Cardiac septum (tissue), 1 donor: ENCODE results near the gene PRRG2. TPM values are rescaled to one million over a fixed set of nuclear protein-coding genes. Genes with fewer than 3 reads are reported as not detected.

Source experiments
- DNase-seq: peaks from one replicate; pipeline ENCODE4 v3.0.0-alpha.2; 2020; ENCODE audit warnings: low spot score
- intact Hi-C: fragments of 100-400 bp; cut with DNase I; formaldehyde crosslinking; loops from one replicate; pipeline ENCODE4 v1.14.0; 2022
- long read RNA-seq: library from polyadenylated mRNA; unstranded; transcript quantifications from one replicate; pipeline ENCODE4 v2.0.0, GENCODE V29; 2021
- total RNA-seq: library from RNA; stranded (reverse); fragmentation: NEBNext Ultra II Directional; extraction: Animal tissue kit (Norgen Biotek cat#: 25700); gene quantifications from one replicate; pipeline ENCODE4 v1.2.1, GENCODE V29; 2021
- donor health status: DM: no; HTN: no; CAD: no.

Gene PRRG2
- 0.40 TPM for total RNA-seq
- long read RNA-seq, result 0 reads

GRCh38 chr19:49581007-49581508, at the start of gene PRRG2:
PRRG2 (plus strand) TSS chr19:49581316; CDS start chr19:49583220, 1,904 bp downstream.
- intact Hi-C loops, result no loop called here
- DNase-seq, result no peak

- intact Hi-C loops, result no loop called here
Observed at GRCh38 chr19:49533551-49534488, 47.3 kb upstream of the PRRG2 start.

GRCh38 chr19:49534632-49535385, 46.3 kb upstream of the PRRG2 start:
- DNase-seq, result no peak
- intact Hi-C loops, result no loop called here

More at GRCh38 chr19:49533551-49534488, 47.3 kb upstream of the PRRG2 start:
- DNase-seq, result peak; percentile 87

GRCh38 chr19:49536921-49537462, 44.1 kb upstream of the PRRG2 start:
- intact Hi-C loops, result no loop called here
- DNase-seq, result no peak

GRCh38 chr19:49538643-49539042, 42.5 kb upstream of the PRRG2 start:
- no peak for DNase-seq
- intact Hi-C loops, result no loop called here

GRCh38 chr19:49539192-49539952, 41.7 kb upstream of the PRRG2 start:
- intact Hi-C loops, result no loop called here
- DNase-seq, result no peak

- no peak for DNase-seq
- intact Hi-C loops, result no loop called here
Observed at GRCh38 chr19:49541914-49542313, 39.2 kb upstream of the PRRG2 start.

- no peak for DNase-seq
- intact Hi-C loops, result no loop called here
Observed at GRCh38 chr19:49542446-49542845, 38.7 kb upstream of the PRRG2 start.

GRCh38 chr19:49543032-49543431, 38.1 kb upstream of the PRRG2 start:
- intact Hi-C loops, result no loop called here
- DNase-seq, result no peak

- no peak for DNase-seq
- intact Hi-C loops, result no loop called here
Observed at GRCh38 chr19:49544154-49544553, 37.0 kb upstream of the PRRG2 start.

GRCh38 chr19:49546825-49547565, 34.1 kb upstream of the PRRG2 start:
- intact Hi-C loops, result loop anchor here (2.0 kb wide), 1 partner anchor 44 kb away; no protein-coding TSS in a partner anchor
- DNase-seq, result no peak

GRCh38 chr19:49549045-49549444, 32.1 kb upstream of the PRRG2 start:
- no peak for DNase-seq
- intact Hi-C loops, result no loop called here

- intact Hi-C loops, result no loop called here
- DNase-seq, result no peak
Observed at GRCh38 chr19:49551531-49551930, 29.6 kb upstream of the PRRG2 start.

- DNase-seq, result no peak
- intact Hi-C loops, result no loop called here
Observed at GRCh38 chr19:49552749-49553148, 28.4 kb upstream of the PRRG2 start.

- intact Hi-C loops, result no loop called here
- DNase-seq, result no peak
Observed at GRCh38 chr19:49553451-49554271, 27.5 kb upstream of the PRRG2 start.

GRCh38 chr19:49554701-49555181, 26.4 kb upstream of the PRRG2 start:
- DNase-seq, result no peak
- intact Hi-C loops, result no loop called here

- no peak for DNase-seq
- intact Hi-C loops, result no loop called here
Observed at GRCh38 chr19:49555600-49556411, 25.3 kb upstream of the PRRG2 start.
